HG03196 (cell line): Measurements from ENCODE around the gene TP53BP2.

ENCODE experiments used
- ATAC-seq: cut with Tn5 transposase; IDR thresholded peaks from one replicate; pipeline ENCODE4 v1.9.1; 2021; ENCODE audit not compliant: unreplicated experiment

The TP53BP2 gene

GRCh38 chr1:223802602-223803001 is 43.1 kb downstream of the TP53BP2 start:
- no peak for ATAC-seq

GRCh38 chr1:223802032-223802431 is 43.7 kb downstream of the TP53BP2 start:
- ATAC-seq = no peak

GRCh38 chr1:223796210-223796609 is 49.5 kb downstream of the TP53BP2 start:
- no peak for ATAC-seq

GRCh38 chr1:223794136-223794880 is 51.4 kb downstream of the TP53BP2 start:
- ATAC-seq = no peak

GRCh38 chr1:223793716-223794115 is 52.0 kb downstream of the TP53BP2 start:
- ATAC-seq = no peak

GRCh38 chr1:223792046-223792445 is 53.7 kb downstream of the TP53BP2 start:
- no peak for ATAC-seq

- ATAC-seq = no peak
These were observed 56.9 kb downstream of the TP53BP2 start for GRCh38 chr1:223788746-223789415.

GRCh38 chr1:223785808-223786207 is 59.9 kb downstream of the TP53BP2 start:
- no peak for ATAC-seq

GRCh38 chr1:223784541-223784940 is 61.2 kb downstream of the TP53BP2 start:
- ATAC-seq = no peak

GRCh38 chr1:223783676-223784075 is 62.1 kb downstream of the TP53BP2 start:
- ATAC-seq = no peak

- ATAC-seq = no peak
These were observed 64.8 kb downstream of the TP53BP2 start for GRCh38 chr1:223780949-223781348.

- ATAC-seq = no peak
These were observed 65.4 kb downstream of the TP53BP2 start for GRCh38 chr1:223780318-223780717.

GRCh38 chr1:223776826-223777454 is 68.8 kb downstream of the TP53BP2 start:
- ATAC-seq = no peak

GRCh38 chr1:223776075-223776814 is 69.5 kb downstream of the TP53BP2 start:
- peak; percentile 54 for ATAC-seq

GRCh38 chr1:223775711-223776074 is 70.1 kb downstream of the TP53BP2 start:
- no peak for ATAC-seq

- no peak for ATAC-seq
These were observed 70.7 kb downstream of the TP53BP2 start for GRCh38 chr1:223775054-223775453.

GRCh38 chr1:223774134-223774814 is 71.5 kb downstream of the TP53BP2 start:
- ATAC-seq = no peak

- ATAC-seq = no peak
These were observed 73.0 kb downstream of the TP53BP2 start for GRCh38 chr1:223772771-223773160.

GRCh38 chr1:223771814-223772770 is 73.7 kb downstream of the TP53BP2 start:
- ATAC-seq = no peak

GRCh38 chr1:223771469-223771813 is 74.3 kb downstream of the TP53BP2 start:
- ATAC-seq = no peak
